GM21381 (cell line): ENCODE results near the gene NUDT14.

Experiments used
- ATAC-seq: cut with Tn5 transposase; IDR thresholded peaks from one replicate; pipeline ENCODE4 v1.9.1; 2021; ENCODE audit warnings: mild to moderate bottlenecking, moderate library complexity; ENCODE audit not compliant: unreplicated experiment

NUDT14 gene

GRCh38 chr14:105200074-105200473, 19.0 kb upstream of the NUDT14 start:
- no peak for ATAC-seq

- ATAC-seq, result no peak
These were observed 18.0 kb upstream of the NUDT14 start for GRCh38 chr14:105199093-105199492.

- no peak for ATAC-seq
These were observed 17.5 kb upstream of the NUDT14 start for GRCh38 chr14:105198588-105198987.

DNA sequence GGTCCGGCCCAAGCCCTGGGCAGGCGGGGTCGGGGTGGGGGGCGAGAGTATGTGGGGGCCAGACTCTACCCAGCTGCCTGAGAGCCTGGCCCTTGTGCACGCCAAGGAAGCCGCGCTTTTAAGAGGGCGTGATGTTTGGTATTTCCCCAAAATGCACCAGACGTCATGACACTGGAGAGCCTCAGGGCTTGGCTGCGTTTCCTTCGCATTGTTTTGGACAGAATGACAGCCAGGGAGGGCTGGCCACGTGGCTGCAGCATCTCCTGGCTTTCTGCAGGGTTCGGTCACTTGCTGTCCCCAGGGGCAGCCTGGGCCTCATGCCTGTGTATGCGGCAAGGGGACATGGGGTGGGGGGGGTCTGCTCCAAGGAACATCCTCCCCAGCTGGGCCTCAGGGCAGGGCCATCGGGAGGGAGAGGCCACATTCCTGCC, 16.1 kb upstream of the NUDT14 start:
- ATAC-seq, result no peak

GRCh38 chr14:105196265-105196960, 15.3 kb upstream of the NUDT14 start:
- ATAC-seq, result no peak

DNA sequence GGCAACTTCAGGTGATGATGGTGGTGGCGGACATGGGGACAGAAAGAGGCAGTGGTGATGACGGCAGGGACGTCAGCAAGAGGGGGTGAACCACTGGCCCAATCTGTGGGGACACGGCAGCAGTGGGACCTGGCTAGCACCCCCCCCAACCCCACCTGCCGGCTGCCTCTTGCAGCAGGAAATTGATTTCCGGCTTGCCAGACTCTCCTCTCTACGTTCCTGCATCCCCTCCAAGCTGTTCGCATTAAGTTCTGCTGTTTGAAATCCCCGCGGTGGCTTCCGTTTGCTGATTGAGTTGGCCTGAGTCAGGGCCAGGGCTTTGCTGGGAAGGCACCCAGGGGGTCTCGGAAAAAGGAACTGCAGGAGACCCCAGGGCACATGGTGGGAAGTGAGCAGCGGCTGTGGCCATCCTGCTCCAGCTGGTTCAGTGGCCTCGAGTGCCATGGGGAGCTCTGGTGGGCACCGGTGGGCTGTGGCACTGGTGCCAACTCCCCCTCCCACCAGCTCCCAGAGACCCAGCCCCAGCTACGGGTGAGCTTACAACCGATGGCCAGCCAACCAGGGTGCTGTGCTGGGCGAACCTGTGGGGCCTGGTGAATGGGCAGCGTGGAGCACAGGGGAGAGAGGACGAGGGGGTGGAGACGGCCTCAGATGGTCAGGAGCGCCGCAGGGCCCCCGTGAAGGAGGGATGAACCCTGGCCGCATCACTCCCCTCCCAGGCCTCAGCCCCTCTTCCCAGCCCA, 14.6 kb upstream of the NUDT14 start:
- no peak for ATAC-seq

DNA sequence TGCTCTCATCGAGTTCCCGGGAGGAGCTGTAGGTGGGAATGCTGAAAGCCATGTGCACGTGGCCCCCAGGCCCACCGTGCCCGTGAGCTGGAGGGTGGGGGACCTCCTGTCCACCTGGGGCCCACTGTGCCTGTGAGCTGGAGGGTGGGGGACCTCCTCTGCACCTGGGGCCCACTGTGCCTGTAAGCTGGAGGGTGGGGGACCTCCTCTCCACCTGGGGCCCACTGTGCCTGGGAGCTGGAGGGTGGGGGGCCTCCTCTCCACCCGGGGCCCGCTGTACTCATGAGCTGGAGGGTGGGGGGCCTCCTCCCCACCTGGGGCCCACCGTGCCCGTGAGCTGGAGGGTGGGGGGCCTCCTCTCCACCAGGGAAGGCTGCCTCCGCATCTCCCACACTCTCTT, 13.9 kb upstream of the NUDT14 start:
- ATAC-seq, result no peak

- no peak for ATAC-seq
These were observed 13.0 kb upstream of the NUDT14 start for GRCh38 chr14:105193916-105194782.

DNA sequence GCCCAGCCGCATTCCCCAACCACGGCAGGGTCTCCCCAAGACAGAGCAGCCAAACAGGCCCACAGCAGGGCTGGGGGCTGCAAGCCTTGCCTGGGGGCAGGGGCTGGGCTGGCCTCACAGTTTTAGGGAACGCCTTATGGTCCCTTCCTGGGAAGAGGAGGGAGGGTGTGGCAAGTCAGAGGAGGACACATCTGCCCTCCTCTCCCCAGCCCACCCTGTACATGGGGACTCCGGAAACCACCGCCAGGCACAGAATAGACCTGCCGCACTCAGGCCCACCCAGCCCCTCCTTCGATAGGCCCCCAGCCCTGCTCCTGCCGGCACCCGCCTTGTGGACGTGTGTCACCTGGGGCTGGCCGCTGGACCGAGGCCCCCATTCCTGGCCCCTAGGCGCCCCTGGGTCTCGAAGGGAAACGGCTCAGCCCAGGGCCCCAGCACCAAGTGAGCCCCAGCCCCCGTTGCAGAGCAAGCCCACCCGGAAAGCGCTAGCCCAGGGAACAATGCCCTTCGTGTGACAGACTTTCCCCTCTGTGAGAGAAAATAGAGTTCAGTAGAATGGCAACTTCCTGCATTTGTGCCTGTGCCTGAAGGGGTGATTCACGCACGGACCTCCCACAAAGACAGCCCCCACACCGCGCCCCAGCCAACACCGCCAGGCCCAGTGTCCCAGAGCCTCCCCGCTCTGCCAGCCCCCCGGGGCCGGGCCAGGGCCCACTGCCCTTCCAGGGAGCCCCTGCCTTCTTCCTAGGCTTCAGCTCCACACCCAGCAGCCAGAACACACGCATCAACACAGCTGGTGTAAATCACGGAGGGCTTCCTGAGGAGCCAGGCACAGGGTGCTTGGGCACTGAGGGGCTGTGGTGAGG, 12.0 kb upstream of the NUDT14 start:
- ATAC-seq, result no peak

DNA sequence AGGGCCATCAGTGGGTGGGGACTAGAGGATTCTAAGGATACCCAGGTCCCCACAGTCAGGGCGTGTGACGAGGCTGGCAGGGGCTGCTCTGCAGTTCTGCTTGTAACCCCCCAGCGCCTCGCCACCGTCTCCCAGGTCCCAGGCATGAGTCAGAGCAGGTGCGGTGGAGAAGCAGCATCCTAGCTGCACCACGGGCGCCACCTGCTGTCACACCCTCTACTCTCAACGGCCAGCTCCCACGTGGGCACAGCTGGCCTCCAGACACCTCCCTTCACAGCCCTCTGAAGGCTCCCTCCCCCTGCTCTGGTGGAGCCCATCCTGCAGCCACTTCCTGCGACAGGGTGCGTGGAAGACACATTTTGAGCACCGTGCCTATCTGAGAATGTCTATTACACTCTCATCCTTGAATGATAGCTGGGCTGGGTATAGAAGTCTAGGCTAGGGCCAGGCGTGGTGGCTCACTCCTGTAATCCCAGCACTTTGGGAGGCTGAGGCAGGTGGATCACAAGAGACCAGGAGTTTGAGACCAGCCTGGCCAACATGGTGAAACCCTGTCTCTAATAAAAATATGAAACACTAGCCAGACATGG, 6.9 kb upstream of the NUDT14 start:
- no peak for ATAC-seq

DNA sequence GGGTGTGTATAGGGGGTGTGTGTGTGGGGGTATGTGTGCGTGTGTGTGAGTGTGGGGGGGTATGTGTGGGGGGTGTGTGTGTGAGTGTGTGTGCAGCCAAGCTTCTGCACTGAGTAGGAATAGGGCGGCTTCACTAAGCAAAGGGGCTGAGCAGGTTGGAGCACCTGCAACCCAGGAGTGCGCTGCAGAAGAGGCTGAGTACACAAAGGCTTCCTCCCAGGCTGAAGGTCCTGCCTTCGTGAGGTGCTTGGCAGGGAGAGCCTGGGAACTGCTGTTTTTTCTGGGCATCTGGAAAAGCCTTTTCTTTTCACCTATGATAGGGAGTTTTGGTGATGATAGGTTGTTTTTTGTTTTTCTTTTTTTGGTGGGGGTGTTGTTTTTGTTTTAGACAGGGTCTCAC, 6.0 kb upstream of the NUDT14 start:
- ATAC-seq, result no peak

DNA sequence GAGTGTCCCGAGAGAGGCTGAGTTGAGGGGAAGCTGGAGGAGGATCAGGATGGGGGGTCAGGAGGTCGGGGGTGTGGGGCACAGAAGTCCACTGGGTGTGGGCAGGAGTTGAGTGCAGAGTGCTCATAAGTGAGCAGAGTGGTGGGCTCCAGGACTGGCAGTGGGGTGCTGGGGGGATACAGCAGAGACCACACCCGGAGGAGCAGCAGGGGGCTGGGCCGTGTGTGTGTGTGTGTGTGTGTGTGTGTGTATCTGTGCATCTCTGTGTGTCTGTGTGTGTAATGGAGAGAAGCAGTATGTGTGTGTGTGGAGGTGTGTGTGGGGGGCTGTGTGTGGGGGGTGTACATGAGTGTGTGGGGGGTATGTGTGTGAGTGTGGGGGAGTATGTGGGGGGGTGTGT, 4.9 kb upstream of the NUDT14 start:
- ATAC-seq, result no peak

DNA sequence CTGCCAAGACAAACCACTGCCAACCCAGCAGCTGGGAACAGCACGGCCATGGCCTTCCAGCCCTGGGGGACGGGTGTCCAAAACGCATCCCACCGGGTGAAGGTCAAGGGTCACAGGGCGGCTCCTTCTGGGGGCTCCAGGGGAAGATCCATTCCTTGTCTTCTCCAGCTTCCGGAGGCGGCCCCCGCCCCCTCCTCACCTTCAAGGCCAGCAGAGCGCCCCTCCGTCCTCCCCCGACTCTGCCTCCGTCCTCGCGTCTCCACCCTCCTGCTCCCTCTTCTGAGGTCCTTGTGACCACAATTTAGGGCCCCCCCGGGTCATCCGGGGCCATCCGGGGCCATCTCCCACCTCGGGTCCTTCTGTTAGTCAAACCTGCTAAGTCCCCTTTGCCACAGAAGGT, 3.9 kb upstream of the NUDT14 start:
- ATAC-seq, result no peak

DNA sequence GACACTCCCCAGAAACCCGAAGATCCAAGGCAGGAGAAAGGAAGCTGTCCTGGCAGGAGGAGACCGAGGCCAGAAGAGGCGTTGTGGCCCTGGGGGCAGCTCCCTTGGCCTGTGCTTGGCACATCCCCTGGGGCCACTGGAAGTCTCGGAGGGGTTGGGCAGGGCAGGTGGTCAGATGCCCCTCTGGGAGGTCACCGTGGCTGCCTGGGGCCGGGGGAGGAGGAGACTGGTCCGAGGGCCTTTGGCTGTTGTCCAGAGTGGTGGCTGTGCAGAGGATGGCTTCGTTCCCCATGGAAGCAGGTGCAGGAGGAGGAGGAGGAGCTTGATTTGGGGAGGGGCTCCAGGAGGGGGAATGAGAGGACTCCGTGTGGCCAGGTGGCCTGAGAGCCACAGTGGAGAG, 3.3 kb upstream of the NUDT14 start:
- ATAC-seq, result no peak

DNA sequence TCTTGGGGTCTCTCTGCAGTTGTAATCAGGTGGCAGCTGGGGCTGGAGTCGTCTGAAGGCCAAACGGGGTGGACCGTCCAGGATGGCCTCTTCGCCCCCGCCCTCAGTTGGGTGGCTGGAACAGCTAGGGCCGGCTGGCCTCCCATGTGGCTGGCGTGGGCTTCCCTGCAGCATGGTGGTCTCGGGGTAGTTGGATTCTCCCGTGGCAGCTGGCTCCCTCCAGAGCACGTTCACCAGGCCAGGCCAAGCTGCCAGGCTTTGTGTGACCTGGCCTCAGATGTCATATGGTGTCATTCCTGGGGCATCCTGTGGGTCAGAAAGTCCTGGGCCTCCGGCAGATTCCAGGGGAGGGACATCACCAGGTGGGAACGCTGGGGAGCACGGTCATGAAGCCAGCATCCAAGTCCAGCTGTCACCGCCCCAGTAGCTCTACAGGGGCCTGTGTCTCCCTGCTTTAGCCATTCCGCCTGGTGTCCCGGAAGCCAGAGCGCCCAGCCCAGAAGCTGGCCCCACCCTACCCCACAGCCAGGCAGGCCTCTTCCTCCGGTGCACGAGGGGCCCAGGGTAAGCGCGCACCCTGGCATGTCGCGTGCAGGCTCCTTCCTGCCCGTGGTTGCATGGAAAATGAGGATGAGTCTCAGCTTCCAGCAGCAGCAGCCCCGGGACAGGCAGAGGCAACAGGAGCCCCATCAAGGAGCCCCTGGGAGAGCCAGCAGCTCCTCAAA, 1.3 kb upstream of the NUDT14 start:
- no peak for ATAC-seq

DNA sequence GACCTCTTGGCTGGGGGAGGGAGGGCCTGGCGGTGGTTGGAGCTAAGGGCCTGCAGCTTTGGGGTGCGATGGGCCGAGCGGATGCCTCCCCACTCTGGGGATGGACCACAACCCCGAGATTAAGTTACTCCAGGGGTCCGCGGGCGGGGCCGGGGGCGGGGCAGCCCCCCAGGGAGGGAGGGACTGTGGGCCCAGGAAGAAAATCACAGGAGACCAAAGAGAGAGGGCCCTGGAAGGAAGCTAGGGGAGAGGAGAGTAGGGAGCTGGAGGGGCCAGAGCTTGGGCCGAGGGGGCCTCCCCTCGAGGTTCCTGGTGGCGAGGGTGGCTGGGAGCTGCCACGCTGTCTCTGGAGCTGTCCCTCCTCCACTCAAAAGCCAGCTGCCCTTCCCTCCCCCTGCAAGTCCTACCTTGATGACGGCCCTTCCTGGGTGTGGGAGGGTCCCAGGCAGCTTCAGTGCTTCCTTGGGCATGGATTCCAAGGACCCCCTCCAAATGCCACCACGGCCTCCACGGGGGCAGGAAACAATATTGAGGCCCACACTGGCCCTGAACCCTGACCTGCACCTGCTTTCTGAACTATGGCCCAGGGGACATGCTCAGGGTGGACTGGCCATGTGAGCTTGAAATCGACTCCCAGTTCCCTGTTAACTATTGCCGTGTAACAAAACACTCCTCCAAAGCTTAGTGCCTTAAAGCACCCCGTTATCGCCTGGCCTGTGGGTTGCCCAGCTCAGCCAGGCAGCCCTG, 610 bp upstream of the NUDT14 start:
- ATAC-seq, result no peak

DNA sequence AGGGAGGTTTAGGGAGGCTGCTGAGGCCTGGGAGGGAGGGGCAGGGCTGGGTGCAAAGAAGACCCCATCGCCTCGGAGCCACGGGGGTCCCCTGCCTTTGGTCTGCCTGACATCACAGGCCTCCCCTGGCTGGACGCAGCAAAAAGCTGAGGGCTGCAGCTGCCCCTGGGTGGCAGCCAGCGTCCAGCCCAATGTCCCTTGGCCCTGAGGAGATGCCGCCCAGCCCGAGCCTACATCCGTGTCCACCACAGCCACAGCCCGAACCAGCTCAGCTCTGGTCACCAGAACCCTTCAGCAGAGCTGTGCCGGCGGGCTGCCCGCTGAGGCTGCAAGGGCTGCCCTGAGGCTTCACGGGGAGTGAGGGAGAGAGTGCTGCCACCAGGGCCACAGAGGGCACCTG, 1.9 kb downstream of the NUDT14 start:
- no peak for ATAC-seq

GRCh38 chr14:105178868-105179140, 2.3 kb downstream of the NUDT14 start:
- ATAC-seq, result no peak
